ENCODE measurements around the gene FOXP1. TPM values are rescaled to one million over a fixed set of nuclear protein-coding genes. Genes with fewer than 3 reads are reported as not detected.

The FOXP1 gene
- total and polyA plus RNA-seq, 2 of the 8 experiments (the other 6 are each of a cell fraction or from before 2014, with no cell fraction given) = 13.9 to 25.4 TPM

DNA sequence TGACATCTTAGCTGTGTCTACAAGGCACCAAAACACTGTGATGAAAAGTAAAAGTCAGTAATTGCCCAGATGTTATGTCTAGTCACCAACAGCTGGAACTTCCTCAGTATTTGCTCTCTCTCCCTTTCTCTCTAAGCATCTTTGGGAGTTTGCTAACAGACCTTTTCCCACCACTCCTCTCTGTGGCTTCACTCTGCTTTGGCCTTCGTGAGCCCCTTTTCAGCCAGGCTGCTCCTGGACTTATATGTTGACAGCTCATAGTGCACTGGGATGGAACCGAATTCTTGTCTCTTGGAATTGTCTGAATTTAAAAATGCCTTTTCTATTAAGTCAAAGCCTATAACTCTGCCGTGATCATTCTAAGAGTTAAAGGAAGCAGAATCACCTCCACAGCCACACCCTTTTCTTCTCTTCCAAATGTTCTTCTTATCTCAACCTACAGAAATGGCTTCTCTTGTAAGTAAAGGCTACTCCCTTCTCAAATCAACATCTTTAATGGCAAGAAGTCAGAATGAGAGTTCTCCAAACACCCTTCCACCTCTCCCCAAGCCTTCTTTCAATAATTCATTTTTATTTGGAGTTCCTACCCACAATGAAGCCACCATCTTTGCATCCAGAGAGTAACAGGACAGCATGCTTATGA is 17.2 kb upstream of the FOXP1 start:
- no peak overlapping the region for H4K8ac ChIP-seq (ENCODE audit: extremely low read depth, insufficient read depth, low read length)
- no peak overlapping the region for H3K4me3 ChIP-seq (ENCODE audit: extremely low read depth in 1 of 4, insufficient read depth in 2 of 4, low read depth in 3 of 4, low read length in 4 of 4)
- no peak overlapping the region for H4K5ac ChIP-seq (ENCODE audit: insufficient read length, low read depth, low read length)
- no peak overlapping the region for H3K18ac ChIP-seq (ENCODE audit: extremely low read depth, low read length)
- H3K56ac ChIP-seq (replicated peaks; ENCODE audit: insufficient read length, low read depth, low read length) = no peak overlapping the region
- no peaks in the 10 kb centered on the region for H3K79me2 ChIP-seq (ENCODE audit: control insufficient read depth in 1 of 2, insufficient read depth in 2 of 2, low read length in 2 of 2)
- WGBS, 2 experiments (ENCODE audit: extremely low coverage in 1 of 2, insufficient coverage in 1 of 2, insufficient read length in 1 of 2, insufficient replicate concordance in 2 of 2, low coverage in 1 of 2, low lambda C conversion rate in 2 of 2, missing lambda C conversion rate in 1 of 2) = 93% methylated on average over 3 of the region's 3 CpGs; no CpG with 5 or more reads in 1 of the 2 experiments
- no peak overlapping the region for H3K23ac ChIP-seq (ENCODE audit: insufficient read length)
- no peak overlapping the region for H2AFZ ChIP-seq (ENCODE audit: low read length)
- no peaks in the 10 kb centered on the region for H3K27me3 ChIP-seq (replicated peaks in 1 of 4; ENCODE audit: control insufficient read depth in 3 of 4, extremely low read depth in 1 of 4, insufficient read depth in 3 of 4, low read length in 3 of 4)
- H2BK12ac ChIP-seq (ENCODE audit: low read depth, low read length) = no peak overlapping the region
- no peak overlapping the region for H3K4ac ChIP-seq (replicated peaks; ENCODE audit: insufficient read length, low read depth, low read length)
- no peaks in the 10 kb centered on the region for H3K36me3 ChIP-seq (ENCODE audit: control insufficient read depth in 2 of 4, insufficient read depth in 4 of 4, low read length in 3 of 4)
- no peak overlapping the region for H2BK15ac ChIP-seq (ENCODE audit: low read length)
- CTCF ChIA-PET (ENCODE audit: partially characterized antibody) = interaction anchor here (0.6 kb wide), 1 partner anchor 659 kb away, joined by 3 read pairs; no protein-coding TSS in a partner anchor
- no peak overlapping the region for H3K14ac ChIP-seq (ENCODE audit: insufficient read length)
- no peaks in the 10 kb centered on the region; the same call in 1 of the 2 replicates for H3K23me2 ChIP-seq (ENCODE audit: low read depth, low read length)
- no peak for FAIRE-seq
- POLR2A ChIA-PET (ENCODE audit: partially characterized antibody) = no interaction called here
- no peak overlapping the region for H2BK120ac ChIP-seq (replicated peaks; ENCODE audit: low read depth, low read length)
- H3K9ac ChIP-seq (replicated peaks in 1 of 4; ENCODE audit: extremely low read depth in 1 of 4, low read depth in 3 of 4, low read length in 3 of 4) = no peak overlapping the region
- no peaks in the 10 kb centered on the region for H3K4me1 ChIP-seq (replicated peaks in 1 of 4; ENCODE audit: control insufficient read depth in 3 of 4, insufficient read depth in 4 of 4, low read length in 3 of 4)
- no peak overlapping the region for H3K4me2 ChIP-seq (ENCODE audit: insufficient read depth in 1 of 2, low read depth in 2 of 2, low read length in 2 of 2)
- no peak overlapping the region for H4K91ac ChIP-seq (replicated peaks; ENCODE audit: insufficient read length, low read length)
- H3K79me1 ChIP-seq (ENCODE audit: low read depth, low read length) = no peaks in the 10 kb centered on the region
- no peak for DNase-seq (ENCODE audit: low read depth in 1 of 2, low spot score in 2 of 2)
- H4K20me1 ChIP-seq (replicated peaks in 1 of 2; ENCODE audit: control insufficient read depth in 1 of 2, insufficient read depth in 2 of 2, low read length in 2 of 2) = no peaks in the 10 kb centered on the region
- H2AK5ac ChIP-seq (ENCODE audit: low read depth, low read length) = no peak overlapping the region
- peaks cover 10 to 13% of the 10 kb centered on the region in 2 experiments; a peak in 3 of 4 replicates for H3K9me3 ChIP-seq (ENCODE audit: insufficient read depth in 2 of 2, low read depth in 1 of 2, low read length in 1 of 2)
- no peak overlapping the region for H2BK20ac ChIP-seq (ENCODE audit: low read length)
- H3K27ac ChIP-seq (ENCODE audit: low read depth, low read length) = no peak overlapping the region
- no peak overlapping the region for H2BK5ac ChIP-seq (ENCODE audit: low read depth, low read length)
- TF ChIP-seq RXRA (IDR thresholded peaks at IDR 0.05; ENCODE audit: insufficient read depth, low read depth, low read length) = no peak
- no peak for TF ChIP-seq MAX (IDR thresholded peaks at IDR 0.05)
- no peak for TF ChIP-seq JUN (IDR thresholded peaks at IDR 0.05; ENCODE audit: low read depth, low read length)
- no peak for TF ChIP-seq EZH2 (IDR thresholded peaks at IDR 0.05; ENCODE audit: low read depth, low read length, severe bottlenecking)
- TF ChIP-seq SIRT6 (IDR thresholded peaks at IDR 0.05; ENCODE audit: low read length) = no peak
- no peak for TF ChIP-seq KDM1A (IDR thresholded peaks at IDR 0.05; ENCODE audit: borderline replicate concordance, low read length)
- no peak for TF ChIP-seq SP1 (IDR thresholded peaks at IDR 0.05; ENCODE audit: low read depth, low read length)
- TF ChIP-seq RNF2 (IDR thresholded peaks at IDR 0.05; ENCODE audit: borderline replicate concordance, low read depth, low read length, missing control alignments, poor library complexity, severe bottlenecking) = no peak
- no peak for TF ChIP-seq TCF12 (IDR thresholded peaks at IDR 0.05; ENCODE audit: low read depth, low read length)
- no peak for TF ChIP-seq SRF (IDR thresholded peaks at IDR 0.05; ENCODE audit: low read depth, low read length)
- no peak for TF ChIP-seq CBX5 (IDR thresholded peaks at IDR 0.05; ENCODE audit: low read depth, low read length)
- no peak for TF ChIP-seq RBBP5 (IDR thresholded peaks at IDR 0.05; ENCODE audit: borderline replicate concordance, low read depth, low read length)
- TF ChIP-seq RAD21 (IDR thresholded peaks at IDR 0.05 in 1 of 2, conservative IDR thresholded peaks at IDR 0.05 in 1 of 2; ENCODE audit: low read depth in 2 of 2, low read length in 2 of 2) = no peak

Data from H1 (cell line).